Tibial nerve (tissue), 4 donors: ENCODE data around the gene FHOD1. TPM values are rescaled to one million over a fixed set of nuclear protein-coding genes. Genes with fewer than 3 reads are reported as not detected.

Experiments
- DNase-seq, 2 donors: peaks; one replicate each; pipeline ENCODE4 v3.0.0-alpha.2; 2019; ENCODE audit warnings: low spot score in 2 of 2
- H3K27ac ChIP-seq, 4 donors: fragments of 200-600 bp; sonication (generic) in 3 of 4; one replicate each; pipeline ENCODE4 v1.5.1; 2017 to 2019; ENCODE audit warnings: mild to moderate bottlenecking in 1 of 4
- H3K27me3 ChIP-seq, 2 donors: fragments of 200-600 bp; sonication (generic) in 1 of 2; one replicate each; pipeline versions ENCODE4 v1.5.1 to v1.6.0; 2017 to 2019
- H3K36me3 ChIP-seq, 3 donors: fragments of 200-600 bp; sonication (generic); one replicate each; pipeline ENCODE4 v1.5.1; 2018 to 2019
- H3K4me1 ChIP-seq, 4 donors: fragments of 200-600 bp; sonication (generic) in 3 of 4; one replicate each; pipeline ENCODE4 v1.5.1; 2017 to 2019
- H3K4me3 ChIP-seq, 4 donors: fragments of 200-600 bp; sonication (generic) in 3 of 4; one replicate each; pipeline ENCODE4 v1.5.1; 2017 to 2019; ENCODE audit warnings: mild to moderate bottlenecking in 1 of 4, moderate library complexity in 1 of 4
- H3K9me3 ChIP-seq, 4 donors: fragments of 200-600 bp; sonication (generic) in 3 of 4; one replicate each; pipeline ENCODE4 v1.5.1; 2017 to 2019
- CTCF ChIP-seq, 5 experiments: fragments of 200-600 bp in 3 of 5; fragments of 450-650 bp in 2 of 5; sonication (generic) in 3 of 5; IDR thresholded peaks; one replicate each; pipeline ENCODE4 v1.5.1; 2016 to 2019; ENCODE audit warnings: antibody characterized with exemption in 5 of 5, mild to moderate bottlenecking in 3 of 5, moderate library complexity in 2 of 5
- EP300 ChIP-seq, 2 donors: sonication (generic); formaldehyde crosslinking; IDR thresholded peaks; one replicate each; pipeline ENCODE4 v1.6.1; 2017; ENCODE audit warnings: antibody characterized with exemption in 2 of 2, mild to moderate bottlenecking in 1 of 2
- POLR2A ChIP-seq, 2 donors: fragments of 450-650 bp; IDR thresholded peaks; one replicate each; pipeline ENCODE4 v1.6.1; 2017; ENCODE audit warnings: antibody characterized with exemption in 2 of 2, mild to moderate bottlenecking in 2 of 2, moderate library complexity in 2 of 2
- WGBS, 2 donors: methylation state at CpG; one replicate each; pipeline ENCODE4 v1.1.5; 2018; 5-methylcytosine and 5-hydroxymethylcytosine counted together
- total RNA-seq, 4 donors: library from RNA; depleted of rRNA; stranded (reverse); fragments of >200 nt; gene quantifications; one replicate each; pipeline ENCODE4 v1.1.0, GENCODE V29; 2016

FHOD1 gene
- total RNA-seq, 4 donors from 2014 or later, result 17.3 to 45.3 (median 25.5) TPM

GRCh38 chr16:67194260-67194659 is 53.0 kb downstream of the FHOD1 start:
- Histone ChIP-seq H3K27ac (peak overlapping the region in 1 of 4 donors; percentile 85), H3K4me3 (no peak overlapping the region), H3K4me1 (peaks cover 0 to 63% (median 27%) of the 10 kb centered on the region in 4 donors), H3K27me3 (no peaks in the 10 kb centered on the region), H3K9me3 (no peaks in the 10 kb centered on the region), H3K36me3 (peaks cover 2 to 50% (median 27%) of the 10 kb centered on the region in 3 donors)
- TF ChIP-seq CTCF (IDR thresholded peaks at IDR 0.05), result no peak
- no peak for TF ChIP-seq POLR2A (IDR thresholded peaks at IDR 0.05)
- TF ChIP-seq EP300 (IDR thresholded peaks at IDR 0.05), result no peak
- 86 to 91% methylated on average over 5 to 6 of the region's 6 CpGs for WGBS, 2 donors
- no peak for DNase-seq

GRCh38 chr16:67193536-67193935 is 53.7 kb downstream of the FHOD1 start:
- H3K9me3 ChIP-seq, result no peaks in the 10 kb centered on the region
- H3K4me3 ChIP-seq, result peak overlapping the region in 2 of 4 donors; percentile 85 to 100
- H3K4me1 ChIP-seq, result peaks cover 0 to 55% (median 21%) of the 10 kb centered on the region in 4 donors
- H3K27ac ChIP-seq, result peak overlapping the region in 1 of 4 donors; percentile 85
- H3K27me3 ChIP-seq, result no peaks in the 10 kb centered on the region
- H3K36me3 ChIP-seq, result peaks cover 2 to 44% (median 27%) of the 10 kb centered on the region in 3 donors
- no peak for DNase-seq
- no peak for TF ChIP-seq POLR2A (IDR thresholded peaks at IDR 0.05)
- no peak for TF ChIP-seq CTCF (IDR thresholded peaks at IDR 0.05)
- TF ChIP-seq EP300 (IDR thresholded peaks at IDR 0.05), result no peak

GRCh38 chr16:67192781-67193361 is 54.4 kb downstream of the FHOD1 start:
- H3K4me1 ChIP-seq, result peaks cover 0 to 49% (median 17%) of the 10 kb centered on the region in 4 donors
- WGBS, 2 donors, result 36 to 39% methylated on average over 17 of the region's 17 CpGs
- H3K27ac ChIP-seq, result peak overlapping the region; percentile 40 to 85 (median 72)
- peak overlapping the region; percentile 78 to 100 (median 92) for H3K4me3 ChIP-seq
- no peaks in the 10 kb centered on the region for H3K9me3 ChIP-seq
- DNase-seq, result no peak
- peaks cover 2 to 40% (median 27%) of the 10 kb centered on the region in 3 donors for H3K36me3 ChIP-seq
- TF ChIP-seq CTCF (IDR thresholded peaks at IDR 0.05) (no peak), EP300 (IDR thresholded peaks at IDR 0.05) (no peak), POLR2A (IDR thresholded peaks at IDR 0.05) (no peak)
- no peaks in the 10 kb centered on the region for H3K27me3 ChIP-seq

GRCh38 chr16:67191995-67192681 is 55.1 kb downstream of the FHOD1 start, which contains the start of gene E2F4:
Gene E2F4, plus strand, starts transcription at chr16:67192155. Its CDS starts 73 bp downstream, at chr16:67192228.
- Histone ChIP-seq H3K36me3 (peaks cover 2 to 33% (median 20%) of the 10 kb centered on the region in 3 donors), H3K27ac (peak within 1 kb of the TSS; percentile 40 to 85 (median 72)), H3K9me3 (no peaks in the 10 kb centered on the region), H3K4me1 (peaks cover 0 to 41% (median 17%) of the 10 kb centered on the region in 4 donors), H3K4me3 (peak within 1 kb of the TSS; percentile 78 to 100 (median 92)), H3K27me3 (no peaks in the 10 kb centered on the region)
- peak; percentile 18 to 74 for TF ChIP-seq POLR2A (IDR thresholded peaks at IDR 0.05)
- TF ChIP-seq CTCF (IDR thresholded peaks at IDR 0.05), result peak in 2 of 5 experiments; percentile 18 to 46
- peak; percentile 93 for TF ChIP-seq EP300 (IDR thresholded peaks at IDR 0.05)
- WGBS, 2 donors, result 0% methylated on average over 24 to 40 of the region's 54 CpGs
- peak; percentile 78 for DNase-seq
